CD8-positive, alpha-beta memory T cell (primary cell): Measurements from ENCODE around the gene CLDN16. TPM values are rescaled to one million over a fixed set of nuclear protein-coding genes. Genes with fewer than 3 reads are reported as not detected.

Experiments
- CTCF ChIA-PET: fragments of 350-600 bp; sonication (Branson Sonifier 250); formaldehyde crosslinking; loops from one replicate; lab custom pipeline; 2021; ENCODE audit warnings: antibody characterized with exemption; lab: Charles Lee
- POLR2A ChIA-PET: fragments of 350-600 bp; sonication (Branson Sonifier 250); formaldehyde crosslinking; loops from one replicate; lab custom pipeline; 2021; ENCODE audit warnings: antibody characterized with exemption; lab: Charles Lee
- DNase-seq, 5 donors: peaks; one replicate each; pipeline versions ENCODE4 v3.0.0 to v3.0.0-alpha.2; 2020 to 2022; ENCODE audit warnings: mixed read lengths in 1 of 5
- H3K27ac ChIP-seq: one replicate; pipeline ENCODE4 v1.7.0; 2013; ENCODE audit warnings: low read depth, mild to moderate bottlenecking, low read length, moderate library complexity
- H3K27me3 ChIP-seq: 2 replicates; pipeline ENCODE4 v1.7.0; 2013; ENCODE audit warnings: low read length, mild to moderate bottlenecking; ENCODE audit not compliant: insufficient read depth, poor library complexity, severe bottlenecking
- H3K36me3 ChIP-seq: 2 replicates; pipeline ENCODE4 v1.7.0; 2013; ENCODE audit warnings: mild to moderate bottlenecking, low read length, moderate library complexity; ENCODE audit not compliant: insufficient read depth
- H3K4me1 ChIP-seq: 2 replicates; pipeline ENCODE4 v1.7.0; 2013; ENCODE audit warnings: mild to moderate bottlenecking, low read length, moderate library complexity; ENCODE audit not compliant: insufficient read depth
- H3K4me3 ChIP-seq: 2 replicates; pipeline ENCODE4 v1.7.0; 2013; ENCODE audit warnings: mild to moderate bottlenecking, low read length
- H3K9me3 ChIP-seq: 2 replicates; pipeline ENCODE4 v1.7.0; 2013; ENCODE audit warnings: mild to moderate bottlenecking, low read length
- H3K27ac Mint-ChIP-seq, 8 donors: one replicate each; pipeline ENCODE4 v1.8.0; 2020 to 2021; ENCODE audit warnings: mixed read lengths in 8 of 8, mild to moderate bottlenecking in 6 of 8, inconsistent platforms in 3 of 8, moderate library complexity in 3 of 8
- H3K27me3 Mint-ChIP-seq, 2 donors: one replicate each; pipeline ENCODE4 v1.8.0; 2020 to 2021; ENCODE audit warnings: mixed read lengths in 2 of 2, mild to moderate bottlenecking in 1 of 2, moderate library complexity in 1 of 2
- H3K36me3 Mint-ChIP-seq, 3 donors: one replicate each; pipeline ENCODE4 v1.8.0; 2020 to 2021; ENCODE audit warnings: mixed read lengths in 3 of 3, inconsistent platforms in 1 of 3, mild to moderate bottlenecking in 1 of 3
- H3K4me1 Mint-ChIP-seq, 3 donors: one replicate each; pipeline ENCODE4 v1.8.0; 2020 to 2021; ENCODE audit warnings: mixed read lengths in 3 of 3, inconsistent platforms in 1 of 3, mild to moderate bottlenecking in 1 of 3
- H3K4me3 Mint-ChIP-seq, 7 donors: one replicate each; pipeline ENCODE4 v1.8.0; 2020 to 2021; ENCODE audit warnings: mixed read lengths in 7 of 7, mild to moderate bottlenecking in 6 of 7, moderate library complexity in 4 of 7, inconsistent platforms in 2 of 7
- H3K9me3 Mint-ChIP-seq, 5 donors: one replicate each; pipeline ENCODE4 v1.8.0; 2020 to 2022; ENCODE audit warnings: mixed read lengths in 5 of 5, mild to moderate bottlenecking in 3 of 5, moderate library complexity in 2 of 5, inconsistent platforms in 1 of 5
- polyA plus RNA-seq: library from polyadenylated mRNA; unstranded; fragments of 300-500 nt; fragmentation: Illumina TruSeq; gene quantifications from one replicate; pipeline ENCODE4 v1.2.3, GENCODE V29; 2021
- total RNA-seq, 2 experiments: library from RNA; stranded (reverse); gene quantifications; one replicate each; pipeline ENCODE4 v1.2.3, GENCODE V29; 2021

Gene CLDN16
- total and polyA plus RNA-seq, 3 experiments from 2014 or later: not detected

DNA sequence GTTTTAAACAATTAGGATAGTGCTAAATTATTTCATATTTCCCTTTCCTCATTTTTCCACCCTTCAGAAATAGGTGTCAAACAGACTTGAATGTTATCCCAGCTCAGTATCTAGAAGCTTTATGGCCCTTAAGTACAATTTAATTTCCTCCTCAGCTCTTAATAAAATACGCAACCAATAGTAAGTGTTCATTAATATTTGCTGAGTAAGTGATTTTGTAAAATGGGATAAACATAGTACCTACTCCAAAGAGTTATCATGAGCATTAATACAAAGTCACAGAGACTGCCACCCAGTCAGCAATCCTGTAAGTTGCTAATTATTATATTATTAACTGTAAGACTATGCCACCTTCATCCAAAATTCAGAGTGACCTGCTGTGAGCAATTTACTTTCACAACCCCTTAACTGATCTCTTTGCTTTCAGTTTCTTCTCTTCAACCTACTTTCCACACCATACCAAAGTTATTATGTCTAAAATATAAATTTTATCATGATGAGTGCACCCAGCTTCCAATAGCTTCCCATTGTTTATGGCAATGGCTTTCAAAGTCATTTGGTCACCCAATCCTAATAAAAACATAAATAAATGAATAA, 35.0 kb upstream of the CLDN16 start:
- CTCF ChIA-PET: no interaction called here
- Mint-ChIP-seq H3K4me3 (no peak overlapping the region), H3K27ac (no peak overlapping the region), H3K4me1 (no peaks in the 10 kb centered on the region), H3K27me3 (peaks cover 5% of the 10 kb centered on the region in 2 donors), H3K36me3 (no peaks in the 10 kb centered on the region), H3K9me3 (peaks cover 0 to 6% (median 0%) of the 10 kb centered on the region in 5 donors)
- Histone ChIP-seq H3K9me3 (no peaks in the 10 kb centered on the region), H3K4me3 (no peak overlapping the region), H3K27me3 (no peaks in the 10 kb centered on the region), H3K27ac (no peak overlapping the region), H3K4me1 (no peaks in the 10 kb centered on the region), H3K36me3 (no peaks in the 10 kb centered on the region)
- no peak for DNase-seq
- POLR2A ChIA-PET: no interaction called here

DNA sequence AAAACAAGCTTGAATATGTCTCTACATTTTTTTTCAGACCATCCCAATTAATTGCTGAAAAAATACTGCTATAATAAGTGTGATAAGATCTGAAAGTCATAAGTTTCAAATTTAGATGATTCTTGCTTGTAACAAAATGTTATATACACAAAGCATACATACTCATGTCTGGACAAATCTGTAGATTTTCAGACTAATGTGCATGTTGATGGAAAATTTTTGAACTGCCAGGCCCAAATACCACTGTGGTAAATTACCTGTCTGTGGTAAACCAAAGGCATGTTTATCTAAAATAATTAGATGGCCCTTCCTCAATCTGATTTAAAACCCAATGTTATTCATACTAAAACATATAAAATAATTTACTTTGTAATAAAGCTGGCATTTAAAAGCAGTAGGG, 31.7 kb upstream of the CLDN16 start:
- H3K36me3 ChIP-seq: no peaks in the 10 kb centered on the region
- H3K4me1 Mint-ChIP-seq: no peaks in the 10 kb centered on the region
- H3K4me1 ChIP-seq: no peaks in the 10 kb centered on the region
- H3K9me3 ChIP-seq: no peaks in the 10 kb centered on the region
- H3K27me3 ChIP-seq: no peaks in the 10 kb centered on the region
- peaks cover 0 to under 1% of the 10 kb centered on the region in 2 donors for H3K27me3 Mint-ChIP-seq
- ChIA-PET CTCF (no interaction called here), POLR2A (no interaction called here)
- no peaks in the 10 kb centered on the region for H3K9me3 Mint-ChIP-seq
- no peak overlapping the region for H3K4me3 ChIP-seq
- H3K27ac Mint-ChIP-seq: no peak overlapping the region
- no peaks in the 10 kb centered on the region for H3K36me3 Mint-ChIP-seq
- DNase-seq: no peak
- no peak overlapping the region for H3K27ac ChIP-seq
- no peak overlapping the region for H3K4me3 Mint-ChIP-seq

DNA sequence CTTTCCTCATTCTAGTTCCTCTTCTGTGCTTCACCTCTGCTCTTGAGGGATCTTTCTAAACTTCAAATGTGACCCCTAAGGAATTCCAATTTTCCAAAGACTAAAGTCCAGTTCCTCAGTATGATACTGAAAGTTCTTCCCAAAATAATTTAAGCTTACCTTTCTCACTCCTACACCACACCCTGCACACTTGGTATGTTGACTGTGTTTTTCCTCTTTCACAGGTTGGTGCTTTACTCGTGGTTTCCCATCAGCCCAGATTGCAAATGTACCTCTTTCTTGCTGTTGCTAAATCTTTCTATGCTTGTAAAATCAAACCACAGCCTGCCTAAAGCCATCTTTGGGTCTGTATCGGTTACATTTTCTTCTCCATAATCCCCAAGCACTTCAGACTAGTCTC, 30.5 kb upstream of the CLDN16 start:
- CTCF ChIA-PET: no interaction called here
- no peaks in the 10 kb centered on the region for H3K9me3 Mint-ChIP-seq
- no peaks in the 10 kb centered on the region for H3K4me1 Mint-ChIP-seq
- no peak overlapping the region for H3K4me3 ChIP-seq
- no peaks in the 10 kb centered on the region for H3K27me3 ChIP-seq
- H3K36me3 ChIP-seq: no peaks in the 10 kb centered on the region
- H3K27ac Mint-ChIP-seq: no peak overlapping the region
- H3K4me3 Mint-ChIP-seq: no peak overlapping the region
- no peak for DNase-seq
- H3K27me3 Mint-ChIP-seq: no peaks in the 10 kb centered on the region
- H3K4me1 ChIP-seq: no peaks in the 10 kb centered on the region
- no peaks in the 10 kb centered on the region for H3K36me3 Mint-ChIP-seq
- POLR2A ChIA-PET: no interaction called here
- no peak overlapping the region for H3K27ac ChIP-seq
- H3K9me3 ChIP-seq: no peaks in the 10 kb centered on the region

DNA sequence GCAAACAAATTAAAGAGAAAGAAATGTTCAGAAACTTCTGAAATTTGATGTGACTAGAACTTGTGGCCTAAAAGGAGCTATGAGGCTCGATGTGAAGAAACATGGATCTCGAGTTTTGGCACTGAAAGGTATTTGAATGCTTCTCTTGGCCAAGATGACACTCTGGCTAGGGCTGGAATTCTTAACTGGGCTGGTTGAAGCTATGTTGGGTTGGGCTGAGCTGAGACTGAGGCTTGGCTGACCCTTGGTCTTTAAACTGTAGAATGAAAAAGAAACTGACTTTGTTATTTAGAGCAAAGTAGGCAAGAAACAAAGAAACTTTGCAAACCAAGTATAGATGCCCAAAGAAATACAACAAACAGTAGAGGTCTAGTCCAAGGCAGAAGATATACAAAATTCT, 28.1 kb upstream of the CLDN16 start:
- DNase-seq: no peak
- no peaks in the 10 kb centered on the region for H3K27me3 Mint-ChIP-seq
- no peak overlapping the region for H3K4me3 Mint-ChIP-seq
- H3K4me1 ChIP-seq: no peaks in the 10 kb centered on the region
- H3K9me3 ChIP-seq: no peaks in the 10 kb centered on the region
- no peaks in the 10 kb centered on the region for H3K4me1 Mint-ChIP-seq
- H3K27ac Mint-ChIP-seq: no peak overlapping the region
- ChIA-PET CTCF (no interaction called here), POLR2A (no interaction called here)
- no peak overlapping the region for H3K4me3 ChIP-seq
- no peaks in the 10 kb centered on the region for H3K27me3 ChIP-seq
- no peaks in the 10 kb centered on the region for H3K36me3 ChIP-seq
- H3K27ac ChIP-seq: no peak overlapping the region
- no peaks in the 10 kb centered on the region for H3K9me3 Mint-ChIP-seq
- no peaks in the 10 kb centered on the region for H3K36me3 Mint-ChIP-seq

DNA sequence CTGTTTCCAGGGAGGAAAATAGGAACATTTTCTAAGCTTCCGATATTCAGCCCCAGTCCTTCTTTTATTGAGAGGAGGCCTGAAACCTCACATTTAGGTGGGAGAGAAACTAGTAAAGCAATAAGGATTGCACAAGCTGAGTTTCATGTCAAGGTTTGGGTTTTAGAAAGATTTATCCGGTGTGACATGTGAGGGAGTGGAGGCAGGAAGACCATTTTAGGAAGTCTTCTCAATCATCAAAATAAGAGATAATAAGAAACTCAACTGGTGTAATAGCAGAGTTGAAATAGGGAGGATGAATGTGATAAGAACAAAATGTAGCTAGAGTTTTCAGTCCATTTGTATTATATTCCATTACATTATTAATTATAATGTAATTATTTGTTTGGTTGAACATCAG, 27.7 kb upstream of the CLDN16 start:
- no peaks in the 10 kb centered on the region for H3K9me3 ChIP-seq
- Mint-ChIP-seq H3K27ac (no peak overlapping the region), H3K9me3 (no peaks in the 10 kb centered on the region), H3K27me3 (no peaks in the 10 kb centered on the region), H3K4me3 (no peak overlapping the region), H3K4me1 (no peaks in the 10 kb centered on the region), H3K36me3 (no peaks in the 10 kb centered on the region)
- POLR2A ChIA-PET: no interaction called here
- no peaks in the 10 kb centered on the region for H3K4me1 ChIP-seq
- no peak overlapping the region for H3K27ac ChIP-seq
- CTCF ChIA-PET: no interaction called here
- H3K27me3 ChIP-seq: no peaks in the 10 kb centered on the region
- no peaks in the 10 kb centered on the region for H3K36me3 ChIP-seq
- H3K4me3 ChIP-seq: no peak overlapping the region
- no peak for DNase-seq

DNA sequence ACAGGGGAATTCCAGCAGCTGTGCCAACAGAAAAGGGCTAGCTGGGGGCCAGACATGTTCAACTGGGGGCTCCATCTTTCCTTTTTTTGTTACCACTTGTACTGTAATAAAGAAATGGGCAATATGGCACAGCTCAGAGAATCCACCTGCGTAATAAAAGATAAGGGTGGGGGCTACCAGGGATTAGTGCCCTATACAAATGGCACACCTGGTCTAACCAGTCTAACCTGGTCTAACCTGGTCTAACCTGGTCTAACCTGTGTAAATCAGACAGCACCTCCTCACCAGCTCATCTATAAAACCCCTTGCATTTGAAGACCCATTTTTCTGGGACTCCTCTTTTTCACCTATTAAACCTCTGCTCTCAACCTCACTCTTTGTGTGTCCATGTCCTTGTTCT, 26.2 kb upstream of the CLDN16 start:
- H3K9me3 ChIP-seq: no peaks in the 10 kb centered on the region
- Mint-ChIP-seq H3K4me1 (no peaks in the 10 kb centered on the region), H3K27ac (no peak overlapping the region), H3K4me3 (no peak overlapping the region), H3K9me3 (no peaks in the 10 kb centered on the region), H3K27me3 (peaks cover 0 to 3% of the 10 kb centered on the region in 2 donors), H3K36me3 (no peaks in the 10 kb centered on the region)
- no peak overlapping the region for H3K27ac ChIP-seq
- ChIA-PET POLR2A (no interaction called here), CTCF (no interaction called here)
- H3K27me3 ChIP-seq: no peaks in the 10 kb centered on the region
- H3K4me1 ChIP-seq: no peaks in the 10 kb centered on the region
- H3K36me3 ChIP-seq: no peaks in the 10 kb centered on the region
- no peak overlapping the region for H3K4me3 ChIP-seq
- no peak for DNase-seq

DNA sequence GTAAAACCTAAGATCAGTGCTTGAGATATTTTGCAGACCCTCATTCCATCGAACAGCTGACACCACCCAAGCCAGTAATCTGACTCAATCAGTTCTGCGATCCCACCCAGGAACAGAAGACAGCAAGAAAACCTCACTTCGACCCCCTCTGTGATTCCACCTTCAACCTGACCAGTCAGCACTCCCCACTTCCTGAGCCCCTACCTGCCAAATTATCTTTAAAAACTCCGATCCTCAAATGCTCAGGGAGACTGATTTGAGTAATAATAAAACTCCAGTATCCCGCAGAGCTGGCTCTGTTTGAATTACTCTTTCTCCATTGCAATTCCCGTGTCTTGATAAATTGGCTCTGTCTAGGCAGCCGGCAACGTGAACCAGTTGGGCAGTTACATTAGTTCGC, 25.7 kb upstream of the CLDN16 start:
- H3K27me3 ChIP-seq: no peaks in the 10 kb centered on the region
- no peaks in the 10 kb centered on the region for H3K36me3 ChIP-seq
- no peaks in the 10 kb centered on the region for H3K36me3 Mint-ChIP-seq
- CTCF ChIA-PET: no interaction called here
- no peaks in the 10 kb centered on the region for H3K9me3 Mint-ChIP-seq
- no peak overlapping the region for H3K27ac ChIP-seq
- H3K4me3 ChIP-seq: no peak overlapping the region
- DNase-seq: no peak
- H3K27ac Mint-ChIP-seq: no peak overlapping the region
- peaks cover 0 to 3% of the 10 kb centered on the region in 2 donors for H3K27me3 Mint-ChIP-seq
- POLR2A ChIA-PET: no interaction called here
- H3K4me1 ChIP-seq: no peaks in the 10 kb centered on the region
- no peaks in the 10 kb centered on the region for H3K4me1 Mint-ChIP-seq
- no peaks in the 10 kb centered on the region for H3K9me3 ChIP-seq
- H3K4me3 Mint-ChIP-seq: no peak overlapping the region

DNA sequence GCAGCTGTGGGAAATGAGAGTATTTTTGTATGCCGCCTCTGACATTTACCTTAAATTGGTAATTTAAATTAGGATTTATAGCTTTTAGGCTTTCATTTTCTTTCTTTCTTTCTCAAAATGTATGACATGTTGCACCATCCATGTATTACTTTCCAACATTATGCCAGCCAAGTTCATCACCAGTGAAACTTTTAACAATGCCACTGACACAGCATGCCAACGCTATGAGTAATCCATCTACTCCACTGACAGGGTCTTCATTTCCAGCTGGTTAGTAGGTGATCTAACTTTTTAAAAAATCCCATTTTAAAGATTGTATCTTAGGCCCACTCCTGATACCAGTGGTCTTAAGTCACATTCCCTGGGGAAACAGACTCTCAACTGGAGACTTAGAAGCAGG, 21.8 kb upstream of the CLDN16 start:
- Histone ChIP-seq H3K9me3 (no peaks in the 10 kb centered on the region), H3K36me3 (no peaks in the 10 kb centered on the region), H3K27me3 (no peaks in the 10 kb centered on the region), H3K4me3 (no peak overlapping the region), H3K4me1 (no peaks in the 10 kb centered on the region), H3K27ac (no peak overlapping the region)
- Mint-ChIP-seq H3K9me3 (no peaks in the 10 kb centered on the region), H3K4me3 (no peak overlapping the region), H3K27ac (no peak overlapping the region), H3K4me1 (no peaks in the 10 kb centered on the region), H3K36me3 (no peaks in the 10 kb centered on the region), H3K27me3 (peaks cover 0 to 3% of the 10 kb centered on the region in 2 donors)
- no peak for DNase-seq
- POLR2A ChIA-PET: no interaction called here
- CTCF ChIA-PET: interaction anchor here (1.6 kb wide), 1 partner anchor 44 kb away, joined by 3 read pairs; the partner anchor contains the start of gene CLDN1

DNA sequence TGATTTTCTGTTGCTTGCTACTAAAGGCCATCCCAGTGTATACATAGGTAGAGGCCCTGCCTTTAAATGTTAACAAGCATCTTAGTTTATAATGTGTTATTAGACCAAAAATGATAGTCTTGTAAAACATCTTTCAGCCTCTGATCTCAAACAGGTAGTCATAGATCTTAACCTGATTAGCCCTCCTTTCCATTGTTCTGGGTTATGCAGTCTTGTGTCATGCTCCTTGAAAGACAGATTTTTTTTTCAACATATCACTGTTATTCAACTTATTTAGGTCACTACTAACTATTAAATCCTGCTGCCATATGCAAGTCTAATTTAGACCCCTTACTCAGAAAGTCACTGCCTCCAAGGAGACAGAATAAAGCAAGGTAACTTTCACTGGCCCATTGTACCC, 19.1 kb upstream of the CLDN16 start:
- no peaks in the 10 kb centered on the region for H3K4me1 Mint-ChIP-seq
- CTCF ChIA-PET: no interaction called here

More for the DNA sequence above, 19.1 kb upstream of the CLDN16 start:
- no peak overlapping the region for H3K27ac ChIP-seq
- Mint-ChIP-seq H3K4me3 (no peak overlapping the region), H3K9me3 (no peaks in the 10 kb centered on the region), H3K36me3 (no peaks in the 10 kb centered on the region), H3K27ac (no peak overlapping the region), H3K27me3 (peaks cover 0 to 10% of the 10 kb centered on the region in 2 donors)
- no peaks in the 10 kb centered on the region for H3K27me3 ChIP-seq
- no peak for DNase-seq
- H3K9me3 ChIP-seq: no peaks in the 10 kb centered on the region
- no peak overlapping the region for H3K4me3 ChIP-seq
- H3K4me1 ChIP-seq: no peaks in the 10 kb centered on the region
- no peaks in the 10 kb centered on the region for H3K36me3 ChIP-seq
- POLR2A ChIA-PET: no interaction called here
